ES-I3 (cell line): ENCODE results near the gene PLLP.

Experiments
- H3K36me3 ChIP-seq: 2 replicates; pipeline ENCODE4 v1.6.1; 2013; ENCODE audit warnings: mild to moderate bottlenecking, low read length, control low read depth, moderate library complexity; ENCODE audit not compliant: insufficient read depth
- H3K4me1 ChIP-seq: 2 replicates; pipeline ENCODE4 v1.6.1; 2013; ENCODE audit warnings: mild to moderate bottlenecking, control low read depth, low read length; ENCODE audit not compliant: insufficient read depth
- H3K9ac ChIP-seq: 2 replicates; pipeline ENCODE4 v1.6.1; 2013; ENCODE audit warnings: low read depth, mild to moderate bottlenecking, low read length, moderate library complexity
- H3K9me3 ChIP-seq: 2 replicates; pipeline ENCODE4 v1.6.1; 2013; ENCODE audit warnings: mild to moderate bottlenecking, low read length, moderate library complexity; ENCODE audit not compliant: control insufficient read depth, insufficient read depth

Gene PLLP

GRCh38 chr16:57242650-57243049 lies 41.8 kb downstream of the PLLP start:
- H3K36me3 ChIP-seq: peaks cover 4% of the 10 kb centered on the region
- H3K4me1 ChIP-seq: no peaks in the 10 kb centered on the region

DNA sequence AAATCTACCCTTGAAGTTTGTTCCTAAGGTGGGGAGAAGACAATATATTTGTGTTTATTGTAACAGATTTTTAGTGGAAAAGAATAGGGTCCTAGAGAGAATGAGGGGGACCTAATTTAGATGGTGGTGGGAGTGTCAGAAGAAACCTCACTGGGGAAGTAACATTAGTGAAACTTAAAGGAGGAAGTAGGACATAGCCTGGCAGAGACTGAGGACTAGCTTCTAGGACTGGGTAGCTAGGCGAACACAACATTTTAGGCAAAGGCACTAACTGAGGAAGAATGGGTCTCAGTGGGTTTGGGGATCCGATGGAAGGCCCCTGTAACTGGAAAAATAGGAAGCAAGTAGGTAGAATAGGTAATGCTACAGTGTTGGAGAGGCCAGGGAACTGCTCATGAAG lies 43.6 kb downstream of the PLLP start:
- Histone ChIP-seq H3K36me3 (peaks cover 4% of the 10 kb centered on the region), H3K9ac (no peak overlapping the region), H3K4me1 (no peaks in the 10 kb centered on the region)

More at GRCh38 chr16:57242650-57243049, 41.8 kb downstream of the PLLP start:
- H3K9ac ChIP-seq: no peak overlapping the region
- H3K9me3 ChIP-seq: no peaks in the 10 kb centered on the region

GRCh38 chr16:57239107-57239506 lies 45.4 kb downstream of the PLLP start:
- Histone ChIP-seq H3K4me1 (no peaks in the 10 kb centered on the region), H3K9me3 (no peaks in the 10 kb centered on the region), H3K36me3 (peaks cover 8% of the 10 kb centered on the region), H3K9ac (no peak overlapping the region)

More for the DNA sequence above, 43.6 kb downstream of the PLLP start:
- H3K9me3 ChIP-seq: no peaks in the 10 kb centered on the region

DNA sequence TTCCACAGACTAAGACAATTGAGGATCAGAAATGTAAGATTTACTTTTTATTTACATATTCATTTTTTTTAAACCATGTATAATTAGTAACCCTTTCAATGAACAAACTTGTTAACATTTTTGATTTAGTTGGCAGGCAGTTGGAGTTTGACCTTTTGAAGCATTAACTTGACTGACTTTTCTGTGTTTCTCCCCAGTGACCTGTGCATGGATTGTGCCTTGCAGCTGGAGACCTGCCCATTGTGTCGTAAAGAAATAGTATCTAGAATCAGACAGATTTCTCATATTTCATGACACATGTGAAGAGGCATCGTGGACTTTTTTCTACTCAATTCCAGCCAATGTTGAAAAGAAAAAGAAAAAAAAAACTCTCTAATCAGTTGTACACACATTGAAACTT lies 45.8 kb downstream of the PLLP start:
- H3K36me3 ChIP-seq: peaks cover 8% of the 10 kb centered on the region

GRCh38 chr16:57236022-57236350 lies 48.5 kb downstream of the PLLP start:
- Histone ChIP-seq H3K9me3 (no peaks in the 10 kb centered on the region), H3K4me1 (no peaks in the 10 kb centered on the region), H3K9ac (no peak overlapping the region), H3K36me3 (peaks cover 8% of the 10 kb centered on the region)

More for the DNA sequence above, 45.8 kb downstream of the PLLP start:
- no peaks in the 10 kb centered on the region for H3K9me3 ChIP-seq
- H3K4me1 ChIP-seq: no peaks in the 10 kb centered on the region
- H3K9ac ChIP-seq: no peak overlapping the region

DNA sequence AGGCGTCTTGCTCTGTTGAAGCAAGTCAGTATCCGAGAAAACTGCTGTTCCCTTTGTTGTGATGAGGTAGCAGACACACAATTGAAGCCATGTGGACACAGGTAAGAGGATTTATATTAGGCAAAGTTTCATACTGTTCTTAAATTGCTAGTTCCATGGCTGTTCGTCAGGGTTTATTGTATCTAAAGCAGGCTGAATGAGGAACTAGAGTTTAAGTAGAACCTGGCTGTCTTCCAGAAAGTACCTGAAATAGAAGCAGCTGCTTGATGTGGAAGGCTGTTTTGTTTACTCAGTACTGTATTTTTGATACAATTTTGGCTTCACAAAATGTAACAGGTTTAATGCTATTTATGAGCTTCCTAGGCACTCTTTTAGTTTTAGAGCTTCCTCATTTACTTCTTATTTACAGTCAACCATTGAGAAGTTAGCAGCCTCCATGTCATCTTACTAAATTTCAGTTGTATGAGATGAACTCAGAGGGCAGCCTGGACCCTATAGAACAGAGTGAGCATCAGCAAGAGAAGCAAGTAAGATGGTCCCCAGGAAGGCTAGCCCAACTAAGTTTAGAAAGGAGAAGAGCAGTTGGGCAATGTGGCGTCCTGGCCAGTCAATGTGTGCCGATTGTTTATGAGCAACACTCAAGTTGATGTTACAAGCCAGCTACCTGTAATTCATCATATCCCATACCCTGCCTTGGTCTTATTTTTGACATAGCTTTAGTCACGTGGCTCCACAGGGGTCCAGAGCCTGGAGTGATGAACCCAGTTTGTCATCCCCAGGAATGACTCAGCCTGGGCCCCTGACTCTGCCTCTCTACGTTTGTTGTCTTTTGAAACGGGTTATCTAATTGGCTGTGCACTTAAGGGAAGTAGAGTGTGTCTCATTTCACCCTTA lies 49.1 kb downstream of the PLLP start:
- Histone ChIP-seq H3K36me3 (peaks cover 9% of the 10 kb centered on the region), H3K9ac (no peak overlapping the region), H3K4me1 (no peaks in the 10 kb centered on the region), H3K9me3 (no peaks in the 10 kb centered on the region)

GRCh38 chr16:57234707-57235092 lies 49.8 kb downstream of the PLLP start:
- Histone ChIP-seq H3K9ac (no peak overlapping the region), H3K36me3 (peaks cover 11% of the 10 kb centered on the region), H3K4me1 (no peaks in the 10 kb centered on the region), H3K9me3 (no peaks in the 10 kb centered on the region)

DNA sequence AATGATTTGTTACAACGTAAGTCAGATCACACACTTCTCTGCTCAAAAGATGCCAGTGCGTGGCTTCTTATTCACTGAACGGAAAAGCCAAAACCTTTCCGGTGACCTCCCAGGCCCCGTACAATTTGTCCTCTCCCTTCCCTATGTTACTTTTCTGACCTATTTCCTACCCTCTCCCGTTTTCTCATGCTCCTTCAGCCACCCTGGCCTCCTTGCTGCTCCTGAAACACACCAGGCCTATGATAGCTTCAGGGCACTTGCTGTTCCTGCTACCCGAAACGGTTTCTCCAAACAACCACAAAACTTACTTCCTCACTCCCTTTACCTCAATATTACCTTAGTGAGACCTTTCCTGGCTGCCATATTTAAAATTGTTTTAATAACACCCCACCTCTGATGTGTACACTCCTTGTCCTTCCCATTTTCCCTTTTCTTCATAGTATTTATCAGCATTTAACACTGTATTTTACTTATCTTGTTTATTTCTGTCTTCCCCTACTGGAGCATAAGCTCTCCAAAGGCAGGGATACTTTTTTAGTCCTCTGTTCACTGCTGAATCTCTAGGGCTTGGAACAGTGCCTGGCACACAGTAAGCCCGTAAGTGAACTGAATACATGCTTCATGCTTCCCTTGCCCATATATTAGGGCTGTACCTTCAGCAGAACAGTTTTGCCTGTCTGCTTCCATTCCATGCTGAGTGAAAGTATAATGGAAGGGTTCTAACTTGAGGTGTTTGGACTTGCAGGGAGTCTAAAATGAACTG lies 50.3 kb downstream of the PLLP start:
- no peaks in the 10 kb centered on the region for H3K9me3 ChIP-seq

GRCh38 chr16:57231821-57232350 lies 52.6 kb downstream of the PLLP start:
- 0 out of 2 replicates have a peak, but pooled peaks cover 7% of the 10 kb centered on the region for H3K36me3 ChIP-seq
- no peak overlapping the region for H3K9ac ChIP-seq
- H3K9me3 ChIP-seq: no peaks in the 10 kb centered on the region
- no peaks in the 10 kb centered on the region for H3K4me1 ChIP-seq

More for the DNA sequence above, 50.3 kb downstream of the PLLP start:
- H3K4me1 ChIP-seq: no peaks in the 10 kb centered on the region
- H3K36me3 ChIP-seq: peaks cover 9% of the 10 kb centered on the region
- H3K9ac ChIP-seq: no peak overlapping the region

DNA sequence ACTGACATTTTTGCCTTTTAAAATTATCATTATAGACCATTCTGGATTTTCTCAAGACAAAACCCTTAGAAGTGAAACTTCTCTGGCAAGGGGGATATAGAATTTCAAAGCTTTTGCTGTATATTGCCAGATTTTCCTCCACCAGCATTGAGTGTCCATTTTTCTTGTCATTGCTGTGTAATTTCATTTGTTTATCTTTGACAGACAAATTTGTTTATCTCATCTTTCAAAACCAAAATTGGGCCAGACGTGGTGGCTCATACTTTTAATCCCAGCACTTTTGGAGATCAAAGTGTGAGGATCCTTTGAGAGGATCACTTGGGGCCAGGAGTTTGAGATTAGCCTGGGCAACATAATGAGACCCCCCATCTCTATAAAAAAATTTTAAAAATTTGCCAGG lies 55.4 kb downstream of the PLLP start:
- Histone ChIP-seq H3K36me3 (peaks cover 10% of the 10 kb centered on the region; the same call in 1 of the 2 replicates), H3K4me1 (no peaks in the 10 kb centered on the region), H3K9ac (no peak overlapping the region), H3K9me3 (no peaks in the 10 kb centered on the region)

DNA sequence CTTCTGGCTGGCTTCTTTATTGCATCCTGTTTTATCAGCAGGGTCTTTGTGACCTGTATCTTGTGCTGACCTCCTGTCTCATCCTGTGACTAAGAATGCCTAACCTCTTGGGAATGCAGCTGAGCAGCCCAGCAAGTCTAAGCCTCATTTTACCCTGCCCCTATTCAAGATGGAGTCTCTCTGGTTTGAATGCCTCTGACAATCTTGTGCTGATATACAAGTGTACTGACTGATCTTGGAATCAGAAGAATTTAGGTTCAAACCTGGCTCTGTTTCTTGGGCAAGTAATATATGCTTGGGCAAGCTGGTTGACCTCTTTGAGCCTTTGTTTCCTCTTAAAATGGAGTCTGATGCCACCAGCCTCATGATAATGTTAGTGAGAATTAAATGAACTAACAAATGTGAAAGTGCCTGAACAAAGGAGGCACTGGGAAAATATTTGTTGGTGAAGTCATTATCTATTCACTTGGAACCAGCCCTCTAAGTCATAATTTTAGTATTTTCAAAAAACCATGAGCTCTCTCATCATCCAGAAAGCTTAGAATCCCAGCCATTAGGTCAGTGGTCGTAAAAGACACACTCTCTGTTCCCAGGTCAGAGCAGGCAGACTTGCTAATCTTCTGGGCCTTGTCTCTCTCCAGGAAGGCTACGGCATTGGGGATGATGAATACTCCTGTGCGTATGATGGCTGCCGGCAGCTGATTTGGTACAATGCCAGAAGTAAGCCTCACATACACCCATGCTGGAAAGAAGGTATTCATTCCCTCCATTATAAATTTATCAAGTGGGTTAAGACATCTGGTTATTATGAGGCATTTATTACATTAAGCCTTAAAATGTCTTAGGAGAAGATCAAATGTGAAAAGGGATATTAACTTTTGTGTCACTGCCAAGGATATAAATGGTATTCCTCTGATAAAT lies 57.5 kb downstream of the PLLP start:
- H3K9ac ChIP-seq: no peak overlapping the region
- H3K36me3 ChIP-seq: peaks cover 23% of the 10 kb centered on the region
- no peaks in the 10 kb centered on the region for H3K9me3 ChIP-seq
- H3K4me1 ChIP-seq: no peaks in the 10 kb centered on the region

GRCh38 chr16:57225978-57226377 lies 58.5 kb downstream of the PLLP start:
- Histone ChIP-seq H3K9ac (no peak overlapping the region), H3K4me1 (no peaks in the 10 kb centered on the region), H3K9me3 (no peaks in the 10 kb centered on the region), H3K36me3 (peaks cover 28% of the 10 kb centered on the region)

DNA sequence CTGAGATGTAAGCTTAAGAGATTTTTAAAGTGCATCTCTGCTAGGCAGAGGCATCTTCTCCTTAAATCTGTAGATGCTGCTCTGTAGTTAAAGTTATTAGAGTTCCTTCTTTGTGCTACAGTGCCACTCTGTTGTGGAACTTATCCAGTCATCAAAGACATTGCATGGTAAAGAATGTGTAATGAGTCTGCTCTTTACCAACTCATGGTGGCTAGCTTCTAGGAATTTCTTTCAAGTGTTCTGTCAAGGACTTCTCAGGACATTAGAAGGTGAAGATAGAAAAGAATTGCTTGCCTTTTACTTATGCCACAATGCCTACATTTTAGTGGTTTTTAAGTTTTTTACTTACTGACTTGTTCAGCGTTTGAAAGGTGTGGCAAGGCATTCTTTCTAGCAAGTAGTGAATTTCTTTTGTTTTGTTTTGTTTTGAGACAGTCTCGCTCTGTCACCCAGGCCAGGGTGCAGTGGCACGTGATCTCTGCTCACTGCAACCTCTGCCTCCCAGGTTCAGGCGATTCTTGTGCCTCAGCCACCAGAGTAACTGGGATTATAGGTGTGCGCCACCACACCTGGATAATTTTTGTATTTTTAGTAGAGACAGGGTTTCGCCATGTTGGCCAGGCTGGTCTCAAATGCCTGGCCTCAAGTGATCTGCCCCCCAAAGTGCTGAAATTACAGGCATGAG lies 59.7 kb downstream of the PLLP start:
- Histone ChIP-seq H3K9ac (no peak overlapping the region), H3K4me1 (no peaks in the 10 kb centered on the region), H3K9me3 (no peaks in the 10 kb centered on the region), H3K36me3 (peaks cover 27% of the 10 kb centered on the region)
